Prostate gland (tissue), 2 donors: ENCODE measurements around the gene HENMT1. TPM values are rescaled to one million over a fixed set of nuclear protein-coding genes. Genes with fewer than 3 reads are reported as not detected.
"Not testable (repeated sequence)": the region's sequence is repeated elsewhere in the genome, so short reads cannot be mapped to it uniquely, and the experiment has no call there.

Experiments
- DNase-seq: peaks from one replicate; pipeline ENCODE4 v3.0.0-alpha.2; 2019; ENCODE audit warnings: low spot score
- H3K27ac ChIP-seq, 2 donors: fragments of 200-600 bp; sonication (generic); 2 replicates each; pipeline ENCODE4 v1.5.1; 2017 to 2019
- H3K27me3 ChIP-seq: fragments of 200-600 bp; sonication (generic); replicated peaks from 2 replicates; pipeline ENCODE4 v1.5.1; 2019; ENCODE audit not compliant: insufficient read depth
- H3K36me3 ChIP-seq, 2 donors: fragments of 200-600 bp; sonication (generic); 1 replicate in 1 of 2; 2 replicates in 1 of 2; pipeline versions ENCODE4 v1.5.1 to v1.8.1; 2017 to 2019
- H3K4me1 ChIP-seq: fragments of 200-600 bp; sonication (generic); replicated peaks from 2 replicates; pipeline ENCODE4 v1.5.1; 2019
- H3K4me3 ChIP-seq, 2 donors: fragments of 200-600 bp; sonication (generic); 2 replicates each; pipeline ENCODE4 v1.5.1; 2017 to 2019
- H3K9me3 ChIP-seq: fragments of 200-600 bp; sonication (generic); 2 replicates; pipeline ENCODE4 v1.5.1; 2017
- POLR2A ChIP-seq: fragments of 450-650 bp; IDR thresholded peaks from one replicate; pipeline ENCODE4 v1.6.1; 2016; ENCODE audit warnings: antibody characterized with exemption, mild to moderate bottlenecking
- POLR2AphosphoS5 ChIP-seq: sonication (generic); formaldehyde crosslinking; IDR thresholded peaks from one replicate; pipeline ENCODE4 v1.6.1; 2017; ENCODE audit warnings: antibody characterized with exemption
- WGBS: methylation state at CpG from one replicate; pipeline ENCODE4 v1.1.5; 2018; 5-methylcytosine and 5-hydroxymethylcytosine counted together
- intact Hi-C: fragments of 100-400 bp; cut with DNase I; formaldehyde crosslinking; loops from one replicate; pipeline ENCODE4 v1.14.2; 2022
- total RNA-seq, 2 donors: library from RNA; depleted of rRNA; stranded (reverse); fragments of >200 nt; gene quantifications; one replicate each; pipeline ENCODE4 v1.1.0, GENCODE V29; 2016
- TF ChIP-seq, protein P1 (sequence below), 4 experiments: fragments of 200-600 bp in 2 of 4; fragments of 450-650 bp in 2 of 4; sonication (generic) in 2 of 4; IDR thresholded peaks; 1 replicate in 3 of 4; 2 replicates in 1 of 4; pipeline ENCODE4 v1.5.1; 2016 to 2019; ENCODE audit warnings: antibody characterized with exemption in 4 of 4, mild to moderate bottlenecking in 2 of 4, moderate library complexity in 2 of 4

HENMT1 gene
- total RNA-seq, 2 donors from 2014 or later: 2.5 to 22.1 TPM

GRCh38 chr1:108645564-108646184 lies 15.2 kb downstream of the HENMT1 start:
- WGBS: 81% methylated on average over 9 of the region's 9 CpGs
- no peak for DNase-seq
- Histone ChIP-seq H3K4me3 (no peak overlapping the region), H3K4me1 (no peaks in the 10 kb centered on the region), H3K27me3 (no peaks in the 10 kb centered on the region), H3K27ac (no peak overlapping the region), H3K9me3 (no peaks in the 10 kb centered on the region), H3K36me3 (no peaks in the 10 kb centered on the region)
- intact Hi-C loops: no loop called here
- TF ChIP-seq POLR2AphosphoS5 (no peak), POLR2A (no peak)
- TF ChIP-seq, protein P1, sequence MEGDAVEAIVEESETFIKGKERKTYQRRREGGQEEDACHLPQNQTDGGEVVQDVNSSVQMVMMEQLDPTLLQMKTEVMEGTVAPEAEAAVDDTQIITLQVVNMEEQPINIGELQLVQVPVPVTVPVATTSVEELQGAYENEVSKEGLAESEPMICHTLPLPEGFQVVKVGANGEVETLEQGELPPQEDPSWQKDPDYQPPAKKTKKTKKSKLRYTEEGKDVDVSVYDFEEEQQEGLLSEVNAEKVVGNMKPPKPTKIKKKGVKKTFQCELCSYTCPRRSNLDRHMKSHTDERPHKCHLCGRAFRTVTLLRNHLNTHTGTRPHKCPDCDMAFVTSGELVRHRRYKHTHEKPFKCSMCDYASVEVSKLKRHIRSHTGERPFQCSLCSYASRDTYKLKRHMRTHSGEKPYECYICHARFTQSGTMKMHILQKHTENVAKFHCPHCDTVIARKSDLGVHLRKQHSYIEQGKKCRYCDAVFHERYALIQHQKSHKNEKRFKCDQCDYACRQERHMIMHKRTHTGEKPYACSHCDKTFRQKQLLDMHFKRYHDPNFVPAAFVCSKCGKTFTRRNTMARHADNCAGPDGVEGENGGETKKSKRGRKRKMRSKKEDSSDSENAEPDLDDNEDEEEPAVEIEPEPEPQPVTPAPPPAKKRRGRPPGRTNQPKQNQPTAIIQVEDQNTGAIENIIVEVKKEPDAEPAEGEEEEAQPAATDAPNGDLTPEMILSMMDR (IDR thresholded peaks at IDR 0.05): no peak

- Histone ChIP-seq H3K27ac (no peak overlapping the region), H3K4me1 (no peaks in the 10 kb centered on the region), H3K36me3 (no peaks in the 10 kb centered on the region), H3K9me3 (no peaks in the 10 kb centered on the region), H3K27me3 (no peaks in the 10 kb centered on the region), H3K4me3 (no peak overlapping the region)
- intact Hi-C loops: no loop called here
- no peak for DNase-seq
- TF ChIP-seq POLR2AphosphoS5 (no peak), POLR2A (no peak)
- TF ChIP-seq, protein P1 (IDR thresholded peaks at IDR 0.05): no peak
- WGBS: 28% methylated on average over 7 of the region's 7 CpGs
Measured at GRCh38 chr1:108644984-108645383, 15.9 kb downstream of the HENMT1 start.

DNA sequence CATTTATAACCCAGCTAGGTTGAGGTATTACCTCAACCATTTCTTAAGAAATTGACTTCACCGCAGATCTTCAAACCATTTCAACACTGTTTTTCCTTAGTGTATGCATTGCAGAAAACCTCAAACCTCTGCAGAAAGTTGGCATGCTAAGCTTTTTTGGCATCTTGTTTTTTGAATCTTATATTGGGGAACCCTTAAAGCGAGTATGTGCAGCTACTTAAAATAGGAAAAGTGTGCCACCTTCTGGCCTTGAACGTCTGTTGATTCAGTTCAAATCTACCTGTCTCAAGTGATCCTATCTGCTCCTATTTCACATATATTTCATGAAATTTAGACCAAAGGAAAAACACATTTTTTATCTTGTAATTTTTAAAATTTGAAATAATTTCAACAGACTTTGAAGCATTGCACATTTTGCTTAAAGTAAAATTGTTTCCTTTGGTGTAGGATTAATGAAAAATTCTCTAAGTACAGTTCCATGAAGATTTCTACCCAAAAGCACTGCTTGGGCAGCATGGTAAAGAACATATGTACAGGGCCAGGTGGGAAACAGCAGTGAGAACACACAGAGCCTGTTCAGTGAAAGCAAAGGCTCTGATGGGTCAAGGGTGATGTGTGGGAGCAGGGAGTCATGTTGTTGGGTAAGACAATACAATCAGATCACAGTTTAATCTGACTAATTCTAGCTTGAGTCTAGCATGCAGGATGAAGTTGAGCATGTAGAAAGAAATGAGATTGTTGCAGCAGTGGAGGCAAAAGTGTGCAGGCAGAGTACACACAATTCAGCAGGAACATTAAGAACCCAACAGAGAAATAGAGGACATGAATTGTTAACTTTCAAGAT lies 17.2 kb downstream of the HENMT1 start:
- no peaks in the 10 kb centered on the region for H3K27me3 ChIP-seq
- no peak overlapping the region for H3K27ac ChIP-seq
- TF ChIP-seq POLR2AphosphoS5 (no peak), POLR2A (no peak)
- TF ChIP-seq, protein P1 (IDR thresholded peaks at IDR 0.05): peak; percentile 32 to 79 (median 54)
- no peaks in the 10 kb centered on the region for H3K4me1 ChIP-seq
- DNase-seq: peak; percentile 57
- H3K36me3 ChIP-seq: no peaks in the 10 kb centered on the region
- intact Hi-C loops: loop anchor here (2.0 kb wide), 1 partner anchor 133 kb away; no protein-coding TSS in a partner anchor
- WGBS: 26% methylated on average over 3 of the region's 3 CpGs
- H3K9me3 ChIP-seq: no peaks in the 10 kb centered on the region
- no peak overlapping the region for H3K4me3 ChIP-seq

DNA sequence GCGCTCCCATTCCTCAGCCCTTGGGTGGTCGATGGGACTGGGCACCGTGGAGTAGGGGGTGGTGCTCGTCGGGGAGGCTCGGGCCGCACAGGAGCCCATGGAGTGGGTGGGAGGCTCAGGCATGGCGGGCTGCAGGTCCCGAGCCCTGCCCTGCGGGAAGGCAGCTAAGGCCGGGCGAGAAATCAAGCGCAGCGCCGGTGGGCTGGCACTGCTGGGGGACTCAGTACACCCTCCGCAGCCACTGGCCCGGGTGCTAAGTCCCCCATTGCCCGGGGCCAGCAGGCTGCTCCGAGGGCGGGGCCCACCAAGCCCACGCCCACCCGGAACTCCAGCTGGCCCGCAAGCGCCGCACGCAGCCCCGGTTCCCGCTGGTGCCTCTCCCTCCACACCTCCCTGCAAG lies 20.0 kb downstream of the HENMT1 start:
- DNase-seq, H3K36me3 ChIP-seq, H3K4me1 ChIP-seq, H3K4me3 ChIP-seq, H3K27ac ChIP-seq, intact Hi-C loops, H3K9me3 ChIP-seq, H3K27me3 ChIP-seq: not testable (repeated sequence)
- 97% methylated on average over 28 of the region's 28 CpGs for WGBS

GRCh38 chr1:108639899-108640560 lies 20.9 kb downstream of the HENMT1 start:
- intact Hi-C loops: no loop called here
- peaks cover 0 to 2% of the 10 kb centered on the region in 2 donors for H3K36me3 ChIP-seq
- WGBS: 84% methylated on average over 9 of the region's 9 CpGs
- TF ChIP-seq POLR2A: no peak
- H3K4me3 ChIP-seq: no peak overlapping the region
- H3K4me1 ChIP-seq: no peaks in the 10 kb centered on the region
- H3K27me3 ChIP-seq: no peaks in the 10 kb centered on the region
- no peak overlapping the region for H3K27ac ChIP-seq
- no peak for DNase-seq
- no peaks in the 10 kb centered on the region for H3K9me3 ChIP-seq
